Neural cell (in vitro differentiated cells): Measurements from ENCODE around the gene CLCN4. TPM values are rescaled to one million over a fixed set of nuclear protein-coding genes. Genes with fewer than 3 reads are reported as not detected.

Experiments used
- H2AFZ ChIP-seq: fragments of 200-600, 300-800 bp; sonication (generic), shearing (Covaris generic); 2 replicates; pipeline ENCODE4 v1.6.0; 2014; ENCODE audit warnings: low read depth, mild to moderate bottlenecking, antibody characterized with exemption, low read length, moderate library complexity
- H3F3A ChIP-seq: fragments of 200-600 bp; shearing (Covaris generic); 2 replicates; pipeline ENCODE4 v1.6.1; 2016; ENCODE audit warnings: mild to moderate bottlenecking, moderate library complexity, mixed read lengths, antibody characterized with exemption, low read length; ENCODE audit not compliant: insufficient read depth, poor library complexity, severe bottlenecking
- H3K27ac ChIP-seq: fragments of 200-600, 300-800 bp; sonication (generic), shearing (Covaris generic); 2 replicates; pipeline ENCODE4 v1.5.1; 2014; ENCODE audit warnings: mild to moderate bottlenecking, low read length, moderate library complexity
- H3K27me3 ChIP-seq: fragments of 300-800, 200-600 bp; sonication (generic), shearing (Covaris generic); 2 replicates; pipeline ENCODE4 v1.6.0; 2014; ENCODE audit warnings: mild to moderate bottlenecking, low read depth, low read length, moderate library complexity; ENCODE audit not compliant: insufficient read depth
- H3K36me3 ChIP-seq: fragments of 300-800, 200-600 bp; sonication (generic), shearing (Covaris generic); 2 replicates; pipeline ENCODE4 v1.5.1; 2014; ENCODE audit warnings: mild to moderate bottlenecking, antibody characterized with exemption, low read length, moderate library complexity; ENCODE audit not compliant: insufficient read depth
- H3K4me2 ChIP-seq: fragments of 300-800, 200-600 bp; sonication (generic), shearing (Covaris generic); 2 replicates; pipeline ENCODE4 v1.6.0; 2014; ENCODE audit warnings: mild to moderate bottlenecking, low read length
- H3K4me3 ChIP-seq: fragments of 300-800, 200-600 bp; sonication (generic), shearing (Covaris generic); 2 replicates; pipeline ENCODE4 v1.5.1; 2014; ENCODE audit warnings: mild to moderate bottlenecking, low read length, moderate library complexity
- H3K79me2 ChIP-seq: fragments of 200-600 bp; shearing (Covaris generic); replicated peaks from 2 replicates; pipeline ENCODE4 v1.6.0; 2014; ENCODE audit warnings: mild to moderate bottlenecking, low read length, moderate library complexity; ENCODE audit not compliant: insufficient read depth
- H3K9ac ChIP-seq: fragments of 300-800, 200-600 bp; sonication (generic), shearing (Covaris generic); 2 replicates; pipeline ENCODE4 v1.6.1; 2016; ENCODE audit warnings: mild to moderate bottlenecking, low read length, mixed read lengths
- H3K9me2 ChIP-seq: fragments of 200-600 bp; shearing (Covaris generic); 2 replicates; pipeline ENCODE4 v1.6.1; 2016; ENCODE audit warnings: mild to moderate bottlenecking, low read length, mixed read lengths; ENCODE audit not compliant: insufficient read depth
- H3K9me3 ChIP-seq: fragments of 200-600, 300-800 bp; sonication (generic), shearing (Covaris generic); 2 replicates; pipeline ENCODE4 v1.6.1; 2016; ENCODE audit warnings: mild to moderate bottlenecking, mixed run types, low read length, moderate library complexity, mixed read lengths
- H4K20me1 ChIP-seq: fragments of 200-600 bp; shearing (Covaris generic); 2 replicates; pipeline ENCODE4 v1.6.1; 2016; ENCODE audit warnings: mild to moderate bottlenecking, mixed run types; ENCODE audit not compliant: insufficient read depth
- EP300 ChIP-seq: fragments of 450-650 bp; conservative IDR thresholded peaks from 2 replicates; pipeline ENCODE4 v1.6.1; 2014; ENCODE audit warnings: antibody characterized with exemption, mild to moderate bottlenecking, moderate library complexity; ENCODE audit not compliant: poor library complexity, severe bottlenecking
- EZH2 ChIP-seq: fragments of 200-600, 300-800 bp; shearing (Covaris generic), sonication (generic); IDR thresholded peaks from 2 replicates; pipeline ENCODE4 v1.6.1; 2014; ENCODE audit warnings: antibody characterized with exemption, low read length, borderline replicate concordance, mild to moderate bottlenecking; ENCODE audit not compliant: insufficient read depth, poor library complexity, severe bottlenecking
- MXI1 ChIP-seq: fragments of 450-650 bp; conservative IDR thresholded peaks from 2 replicates; pipeline ENCODE4 v1.6.1; 2014; ENCODE audit warnings: antibody characterized with exemption, mild to moderate bottlenecking; ENCODE audit not compliant: poor library complexity, severe bottlenecking
- POLR2AphosphoS5 ChIP-seq: IDR thresholded peaks from 2 replicates; pipeline ENCODE4 v1.6.1; 2012
- RAD21 ChIP-seq: fragments of 450-650 bp; conservative IDR thresholded peaks from 2 replicates; pipeline ENCODE4 v1.6.1; 2014; ENCODE audit warnings: antibody characterized with exemption, mild to moderate bottlenecking, moderate library complexity
- SMC3 ChIP-seq: fragments of 450-650 bp; conservative IDR thresholded peaks from 2 replicates; pipeline ENCODE4 v1.6.1; 2014; ENCODE audit warnings: antibody characterized with exemption, mild to moderate bottlenecking, moderate library complexity; ENCODE audit not compliant: poor library complexity
- TAF1 ChIP-seq: IDR thresholded peaks from 2 replicates; pipeline ENCODE4 v1.6.1; 2012; ENCODE audit warnings: low read depth
- polyA plus RNA-seq: library from polyadenylated mRNA; depleted of rRNA; stranded (reverse); fragments of >200 nt; gene quantifications from 2 replicates; pipeline ENCODE4 v1.2.3, GENCODE V29; 2014
- TF ChIP-seq, protein P1 (sequence below): IDR thresholded peaks from 2 replicates; pipeline ENCODE4 v1.6.1; 2012; ENCODE audit warnings: borderline replicate concordance
- TF ChIP-seq, protein P2 (sequence below): fragments of 450-650 bp; IDR thresholded peaks from 2 replicates; pipeline ENCODE4 v1.5.1; 2014; ENCODE audit warnings: antibody characterized with exemption, mild to moderate bottlenecking, moderate library complexity; ENCODE audit not compliant: poor library complexity, severe bottlenecking

The CLCN4 gene
- polyA plus RNA-seq, 1 donor from 2014 or later, result 21.4 TPM

GRCh38 chrX:10199212-10199611 lies 42.4 kb downstream of the CLCN4 start:
- Histone ChIP-seq H3K27ac (no peak overlapping the region), H3K79me2 (no peaks in the 10 kb centered on the region), H3K9me2 (no peaks in the 10 kb centered on the region), H3K4me3 (no peak overlapping the region), H3K36me3 (no peaks in the 10 kb centered on the region), H2AFZ (no peak overlapping the region), H3K27me3 (no peaks in the 10 kb centered on the region), H4K20me1 (no peaks in the 10 kb centered on the region), H3K9ac (no peak overlapping the region), H3K9me3 (no peaks in the 10 kb centered on the region), H3F3A (no peaks in the 10 kb centered on the region), H3K4me2 (no peak overlapping the region)
- TF ChIP-seq RAD21 (no peak), SMC3 (no peak), MXI1 (no peak), TAF1 (no peak), EP300 (no peak), EZH2 (no peak), POLR2AphosphoS5 (no peak)
- TF ChIP-seq, protein P1, sequence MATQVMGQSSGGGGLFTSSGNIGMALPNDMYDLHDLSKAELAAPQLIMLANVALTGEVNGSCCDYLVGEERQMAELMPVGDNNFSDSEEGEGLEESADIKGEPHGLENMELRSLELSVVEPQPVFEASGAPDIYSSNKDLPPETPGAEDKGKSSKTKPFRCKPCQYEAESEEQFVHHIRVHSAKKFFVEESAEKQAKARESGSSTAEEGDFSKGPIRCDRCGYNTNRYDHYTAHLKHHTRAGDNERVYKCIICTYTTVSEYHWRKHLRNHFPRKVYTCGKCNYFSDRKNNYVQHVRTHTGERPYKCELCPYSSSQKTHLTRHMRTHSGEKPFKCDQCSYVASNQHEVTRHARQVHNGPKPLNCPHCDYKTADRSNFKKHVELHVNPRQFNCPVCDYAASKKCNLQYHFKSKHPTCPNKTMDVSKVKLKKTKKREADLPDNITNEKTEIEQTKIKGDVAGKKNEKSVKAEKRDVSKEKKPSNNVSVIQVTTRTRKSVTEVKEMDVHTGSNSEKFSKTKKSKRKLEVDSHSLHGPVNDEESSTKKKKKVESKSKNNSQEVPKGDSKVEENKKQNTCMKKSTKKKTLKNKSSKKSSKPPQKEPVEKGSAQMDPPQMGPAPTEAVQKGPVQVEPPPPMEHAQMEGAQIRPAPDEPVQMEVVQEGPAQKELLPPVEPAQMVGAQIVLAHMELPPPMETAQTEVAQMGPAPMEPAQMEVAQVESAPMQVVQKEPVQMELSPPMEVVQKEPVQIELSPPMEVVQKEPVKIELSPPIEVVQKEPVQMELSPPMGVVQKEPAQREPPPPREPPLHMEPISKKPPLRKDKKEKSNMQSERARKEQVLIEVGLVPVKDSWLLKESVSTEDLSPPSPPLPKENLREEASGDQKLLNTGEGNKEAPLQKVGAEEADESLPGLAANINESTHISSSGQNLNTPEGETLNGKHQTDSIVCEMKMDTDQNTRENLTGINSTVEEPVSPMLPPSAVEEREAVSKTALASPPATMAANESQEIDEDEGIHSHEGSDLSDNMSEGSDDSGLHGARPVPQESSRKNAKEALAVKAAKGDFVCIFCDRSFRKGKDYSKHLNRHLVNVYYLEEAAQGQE, result no peak
- TF ChIP-seq, protein P2, sequence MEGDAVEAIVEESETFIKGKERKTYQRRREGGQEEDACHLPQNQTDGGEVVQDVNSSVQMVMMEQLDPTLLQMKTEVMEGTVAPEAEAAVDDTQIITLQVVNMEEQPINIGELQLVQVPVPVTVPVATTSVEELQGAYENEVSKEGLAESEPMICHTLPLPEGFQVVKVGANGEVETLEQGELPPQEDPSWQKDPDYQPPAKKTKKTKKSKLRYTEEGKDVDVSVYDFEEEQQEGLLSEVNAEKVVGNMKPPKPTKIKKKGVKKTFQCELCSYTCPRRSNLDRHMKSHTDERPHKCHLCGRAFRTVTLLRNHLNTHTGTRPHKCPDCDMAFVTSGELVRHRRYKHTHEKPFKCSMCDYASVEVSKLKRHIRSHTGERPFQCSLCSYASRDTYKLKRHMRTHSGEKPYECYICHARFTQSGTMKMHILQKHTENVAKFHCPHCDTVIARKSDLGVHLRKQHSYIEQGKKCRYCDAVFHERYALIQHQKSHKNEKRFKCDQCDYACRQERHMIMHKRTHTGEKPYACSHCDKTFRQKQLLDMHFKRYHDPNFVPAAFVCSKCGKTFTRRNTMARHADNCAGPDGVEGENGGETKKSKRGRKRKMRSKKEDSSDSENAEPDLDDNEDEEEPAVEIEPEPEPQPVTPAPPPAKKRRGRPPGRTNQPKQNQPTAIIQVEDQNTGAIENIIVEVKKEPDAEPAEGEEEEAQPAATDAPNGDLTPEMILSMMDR, result no peak

GRCh38 chrX:10203617-10204016 lies 46.8 kb downstream of the CLCN4 start:
- Histone ChIP-seq H3K4me3 (no peak overlapping the region), H3K79me2 (no peaks in the 10 kb centered on the region), H3F3A (no peaks in the 10 kb centered on the region), H4K20me1 (no peaks in the 10 kb centered on the region), H3K9me2 (no peaks in the 10 kb centered on the region), H3K4me2 (no peak overlapping the region), H3K27me3 (no peaks in the 10 kb centered on the region), H3K9ac (no peak overlapping the region), H3K9me3 (no peaks in the 10 kb centered on the region), H3K36me3 (no peaks in the 10 kb centered on the region), H2AFZ (no peak overlapping the region), H3K27ac (no peak overlapping the region)
- TF ChIP-seq MXI1 (no peak), POLR2AphosphoS5 (no peak), EZH2 (no peak), TAF1 (no peak), RAD21 (no peak), SMC3 (no peak), EP300 (no peak)
- TF ChIP-seq, protein P2, result no peak
- TF ChIP-seq, protein P1, result no peak
